Calu3 (cell line): Measurements from ENCODE around the gene NOL9. TPM values are rescaled to one million over a fixed set of nuclear protein-coding genes. Genes with fewer than 3 reads are reported as not detected.

Experiments
- BruUV-seq: library from RNA; stranded (reverse); fragments of 400-500 nt; replicated peaks from 2 replicates; lab custom pipeline; 2021; lab: Mats Ljungman, UMichigan
- CTCF ChIA-PET: fragments of 300-600 bp; sonication (Branson Sonifier 250); formaldehyde crosslinking; loops from one replicate; lab custom pipeline; 2022; ENCODE audit warnings: antibody characterized with exemption; lab: Charles Lee
- DNase-seq: peaks from one replicate; pipeline ENCODE4 v3.0.0; 2022
- H3K27ac Mint-ChIP-seq: one replicate; pipeline ENCODE4 v1.8.0; 2022; ENCODE audit warnings: mixed read lengths; ENCODE audit not compliant: unreplicated experiment
- H3K27me3 Mint-ChIP-seq: one replicate; pipeline ENCODE4 v1.8.0; 2022; ENCODE audit warnings: mixed read lengths; ENCODE audit not compliant: unreplicated experiment
- H3K36me3 Mint-ChIP-seq: one replicate; pipeline ENCODE4 v1.8.0; 2022; ENCODE audit warnings: mild to moderate bottlenecking, moderate library complexity, mixed read lengths; ENCODE audit not compliant: insufficient read depth, unreplicated experiment
- H3K4me1 Mint-ChIP-seq: one replicate; pipeline ENCODE4 v1.8.0; 2022; ENCODE audit warnings: mild to moderate bottlenecking, low read depth, mixed read lengths; ENCODE audit not compliant: unreplicated experiment
- H3K4me3 Mint-ChIP-seq: one replicate; pipeline ENCODE4 v1.8.0; 2022; ENCODE audit warnings: mild to moderate bottlenecking, low read depth, moderate library complexity, mixed read lengths; ENCODE audit not compliant: unreplicated experiment
- H3K9me3 Mint-ChIP-seq: one replicate; pipeline ENCODE4 v1.8.0; 2022; ENCODE audit warnings: low read depth, mixed read lengths; ENCODE audit not compliant: unreplicated experiment
- CTCF ChIP-seq: fragments of 200-600 bp; IDR thresholded peaks from one replicate; pipeline ENCODE4 v1.8.0; 2022; ENCODE audit warnings: antibody characterized with exemption; ENCODE audit not compliant: unreplicated experiment
- intact Hi-C: fragments of 100-400 bp; cut with micrococcal nuclease; formaldehyde crosslinking; loops from one replicate; pipeline ENCODE4 v1.10.0; 2022; ENCODE audit not compliant: unreplicated experiment
- total RNA-seq: library from RNA; stranded (reverse); gene quantifications from 2 replicates; pipeline ENCODE4 v1.2.3, GENCODE V29; 2022

Gene NOL9
- total RNA-seq, 1 experiment from 2014 or later, result 30.4 TPM

GRCh38 chr1:6483017-6483760 lies 71.1 kb downstream of the NOL9 start:
- CTCF ChIA-PET, result interaction anchor here (1.0 to 1.1 kb wide), 2 partner anchors 9 to 11 kb away, joined by 3 to 4 read pairs; no protein-coding TSS in a partner anchor
- peak; percentile 60 for DNase-seq
- TF ChIP-seq CTCF, result no peak
- BruUV-seq, result no TSS peak
- Mint-ChIP-seq H3K4me3 (no peak overlapping the region), H3K27ac (no peak overlapping the region), H3K27me3 (peaks cover 56% of the 10 kb centered on the region), H3K4me1 (no peaks in the 10 kb centered on the region), H3K9me3 (no peaks in the 10 kb centered on the region), H3K36me3 (peaks cover 9% of the 10 kb centered on the region)
- intact Hi-C loops, result no loop called here

GRCh38 chr1:6481820-6482219 lies 72.5 kb downstream of the NOL9 start:
- Mint-ChIP-seq H3K27ac (no peak overlapping the region), H3K4me1 (no peaks in the 10 kb centered on the region), H3K9me3 (no peaks in the 10 kb centered on the region), H3K4me3 (no peak overlapping the region), H3K36me3 (peaks cover 9% of the 10 kb centered on the region), H3K27me3 (peaks cover 42% of the 10 kb centered on the region)
- no peak for DNase-seq
- CTCF ChIA-PET, result no interaction called here
- TF ChIP-seq CTCF, result no peak
- intact Hi-C loops, result no loop called here
- BruUV-seq, result no TSS peak

- DNase-seq, result no peak
- Mint-ChIP-seq H3K27ac (no peak overlapping the region), H3K27me3 (peaks cover 9% of the 10 kb centered on the region), H3K9me3 (no peaks in the 10 kb centered on the region), H3K4me3 (no peak overlapping the region), H3K36me3 (peaks cover 14% of the 10 kb centered on the region), H3K4me1 (peaks cover 10% of the 10 kb centered on the region)
- no TSS peak for BruUV-seq
- CTCF ChIA-PET, result interaction anchor here (0.7 to 1.2 kb wide), 2 partner anchors 9 to 13 kb away, joined by 3 to 6 read pairs; no protein-coding TSS in a partner anchor
- TF ChIP-seq CTCF, result no peak
- intact Hi-C loops, result no loop called here
Measured at GRCh38 chr1:6477039-6477820, 77.1 kb downstream of the NOL9 start.

GRCh38 chr1:6476483-6476882 lies 77.8 kb downstream of the NOL9 start:
- DNase-seq, result no peak
- no TSS peak for BruUV-seq
- intact Hi-C loops, result no loop called here
- H3K27ac Mint-ChIP-seq, result no peak overlapping the region
- no peak for TF ChIP-seq CTCF
- peaks cover 18% of the 10 kb centered on the region for H3K36me3 Mint-ChIP-seq
- no peak overlapping the region for H3K4me3 Mint-ChIP-seq
- H3K27me3 Mint-ChIP-seq, result peaks cover 1% of the 10 kb centered on the region
- H3K9me3 Mint-ChIP-seq, result no peaks in the 10 kb centered on the region
- peaks cover 10% of the 10 kb centered on the region for H3K4me1 Mint-ChIP-seq
- CTCF ChIA-PET, result interaction anchor here (1.2 kb wide), 1 partner anchor 9 kb away, joined by 6 read pairs; no protein-coding TSS in a partner anchor
